Esophagus (tissue), 2 donors: ENCODE data around the gene LRRC10. TPM values are rescaled to one million over a fixed set of nuclear protein-coding genes. Genes with fewer than 3 reads are reported as not detected.

Experiments used
- H3K27ac ChIP-seq, 2 donors: one replicate each; pipeline ENCODE4 v1.5.1; 2013; ENCODE audit warnings: low read depth in 2 of 2, mild to moderate bottlenecking in 2 of 2, inconsistent platforms in 1 of 2, low read length in 1 of 2, moderate library complexity in 1 of 2
- H3K27me3 ChIP-seq, 2 donors: one replicate each; pipeline ENCODE4 v1.6.1; 2013; ENCODE audit warnings: low read length in 2 of 2, control low read depth in 1 of 2, mild to moderate bottlenecking in 1 of 2; ENCODE audit not compliant: insufficient read depth in 2 of 2, control insufficient read depth in 1 of 2
- H3K36me3 ChIP-seq, 2 donors: one replicate each; pipeline ENCODE4 v1.6.1; 2013; ENCODE audit warnings: low read length in 1 of 2; ENCODE audit not compliant: control insufficient read depth in 2 of 2, insufficient read depth in 2 of 2
- H3K4me1 ChIP-seq, 2 donors: one replicate each; pipeline ENCODE4 v1.6.1; 2013; ENCODE audit warnings: low read length in 1 of 2; ENCODE audit not compliant: control insufficient read depth in 2 of 2, insufficient read depth in 2 of 2
- H3K4me3 ChIP-seq, 2 donors: one replicate each; pipeline ENCODE4 v1.5.1; 2013; ENCODE audit warnings: low read length in 2 of 2, mild to moderate bottlenecking in 2 of 2, low read depth in 1 of 2, moderate library complexity in 1 of 2
- H3K9me3 ChIP-seq, 2 donors: one replicate each; pipeline ENCODE4 v1.6.1; 2013; ENCODE audit warnings: mild to moderate bottlenecking in 2 of 2, low read depth in 1 of 2, low read length in 1 of 2, moderate library complexity in 1 of 2; ENCODE audit not compliant: control insufficient read depth in 2 of 2, insufficient read depth in 1 of 2
- WGBS, 2 donors: extraction: QIAGEN DNeasy Blood & Tissue Kit; methylation state at CpG; one replicate each; pipeline ENCODE4 v1.1.7; 2013; 5-methylcytosine and 5-hydroxymethylcytosine counted together
- polyA plus RNA-seq, 2 donors: library from polyadenylated mRNA; stranded (reverse); fragments of 200-250 nt; gene quantifications; one replicate each; pipeline ENCODE4 v1.2.3, GENCODE V29; 2013
- donor health status: healthy with polysubstance abuse.
- donor health status: Bipolar disorder and iron deficiency.

Gene LRRC10
- not detected for polyA plus RNA-seq

GRCh38 chr12:69610729-69611128, at the start of gene LRRC10:
LRRC10 (minus strand) TSS chr12:69610907; CDS start chr12:69610838, 69 bp downstream.
- H3K27ac ChIP-seq = no peak within 1 kb of the TSS
- no peak within 1 kb of the TSS for H3K4me3 ChIP-seq
- no peaks in the 10 kb centered on the region for H3K36me3 ChIP-seq
- no peaks in the 10 kb centered on the region for H3K4me1 ChIP-seq
- H3K9me3 ChIP-seq = no peaks in the 10 kb centered on the region
- 94 to 97% methylated on average over 11 of the region's 11 CpGs for WGBS, 2 donors
- H3K27me3 ChIP-seq = no peaks in the 10 kb centered on the region

GRCh38 chr12:69660164-69660863, 49.6 kb upstream of the LRRC10 start:
- Histone ChIP-seq H3K27me3 (no peaks in the 10 kb centered on the region), H3K36me3 (no peaks in the 10 kb centered on the region), H3K4me1 (peaks cover 2 to 3% of the 10 kb centered on the region in 2 donors), H3K9me3 (no peaks in the 10 kb centered on the region), H3K4me3 (no peak overlapping the region), H3K27ac (no peak overlapping the region)
- 84 to 86% methylated on average over 1 of the region's 1 CpG for WGBS, 2 donors

- Histone ChIP-seq H3K27ac (no peak overlapping the region), H3K4me1 (peaks cover 2 to 3% of the 10 kb centered on the region in 2 donors), H3K9me3 (no peaks in the 10 kb centered on the region), H3K27me3 (no peaks in the 10 kb centered on the region), H3K36me3 (no peaks in the 10 kb centered on the region), H3K4me3 (no peak overlapping the region)
- 54 to 55% methylated on average over 2 of the region's 2 CpGs for WGBS, 2 donors
Observed at GRCh38 chr12:69658203-69658602, 47.5 kb upstream of the LRRC10 start.

- H3K36me3 ChIP-seq = no peaks in the 10 kb centered on the region
- no peak overlapping the region for H3K4me3 ChIP-seq
- H3K4me1 ChIP-seq = peaks cover 2 to 3% of the 10 kb centered on the region in 2 donors
- no peaks in the 10 kb centered on the region for H3K9me3 ChIP-seq
- no peak overlapping the region for H3K27ac ChIP-seq
- no peaks in the 10 kb centered on the region for H3K27me3 ChIP-seq
- 61 to 75% methylated on average over 9 of the region's 9 CpGs for WGBS, 2 donors
Observed at GRCh38 chr12:69657376-69658137, 46.9 kb upstream of the LRRC10 start.

- Histone ChIP-seq H3K4me3 (no peak overlapping the region), H3K27me3 (no peaks in the 10 kb centered on the region), H3K4me1 (peaks cover 2 to 3% of the 10 kb centered on the region in 2 donors), H3K27ac (no peak overlapping the region), H3K36me3 (no peaks in the 10 kb centered on the region), H3K9me3 (no peaks in the 10 kb centered on the region)
- WGBS, 2 donors = 65 to 68% methylated on average over 11 of the region's 11 CpGs
Observed at GRCh38 chr12:69655616-69656340, 45.1 kb upstream of the LRRC10 start.

GRCh38 chr12:69653703-69654102, 43.0 kb upstream of the LRRC10 start:
- Histone ChIP-seq H3K9me3 (no peaks in the 10 kb centered on the region), H3K36me3 (no peaks in the 10 kb centered on the region), H3K4me1 (peaks cover 2 to 3% of the 10 kb centered on the region in 2 donors), H3K27me3 (no peaks in the 10 kb centered on the region), H3K4me3 (no peak overlapping the region), H3K27ac (no peak overlapping the region)
- 74 to 75% methylated on average over 8 of the region's 8 CpGs for WGBS, 2 donors

GRCh38 chr12:69651922-69652321, 41.2 kb upstream of the LRRC10 start:
- peaks cover 0 to 3% of the 10 kb centered on the region in 2 donors for H3K4me1 ChIP-seq
- H3K4me3 ChIP-seq = no peak overlapping the region
- H3K9me3 ChIP-seq = no peaks in the 10 kb centered on the region
- no peaks in the 10 kb centered on the region for H3K36me3 ChIP-seq
- no peak overlapping the region for H3K27ac ChIP-seq
- H3K27me3 ChIP-seq = no peaks in the 10 kb centered on the region
- WGBS, 2 donors = 92 to 95% methylated on average over 3 of the region's 3 CpGs

- no peaks in the 10 kb centered on the region for H3K36me3 ChIP-seq
- no peaks in the 10 kb centered on the region for H3K4me1 ChIP-seq
- 50 to 61% methylated on average over 4 of the region's 4 CpGs for WGBS, 2 donors
- H3K4me3 ChIP-seq = no peak overlapping the region
- H3K27me3 ChIP-seq = no peaks in the 10 kb centered on the region
- no peak overlapping the region for H3K27ac ChIP-seq
- no peaks in the 10 kb centered on the region for H3K9me3 ChIP-seq
Observed at GRCh38 chr12:69649529-69649928, 38.8 kb upstream of the LRRC10 start.

GRCh38 chr12:69648476-69648875, 37.8 kb upstream of the LRRC10 start:
- H3K9me3 ChIP-seq = no peaks in the 10 kb centered on the region
- WGBS, 2 donors = 78 to 79% methylated on average over 3 of the region's 3 CpGs
- H3K36me3 ChIP-seq = no peaks in the 10 kb centered on the region
- H3K27me3 ChIP-seq = no peaks in the 10 kb centered on the region
- H3K4me1 ChIP-seq = no peaks in the 10 kb centered on the region
- no peak overlapping the region for H3K4me3 ChIP-seq
- H3K27ac ChIP-seq = no peak overlapping the region
